RWPE1 (cell line): ENCODE results near the gene SNN.
A peak's percentile ranks its signal among the peaks of the same experiment; 100 is the strongest.

Experiments used
- CTCF ChIA-PET: fragments of 350-600 bp; sonication (Branson Sonifier 250); formaldehyde crosslinking; extraction: SDS; loops from one replicate; lab custom pipeline; 2021; lab: Yijun Ruan, JAX
- POLR2A ChIA-PET: fragments of 400-600 bp; formaldehyde crosslinking; extraction: SDS; loops from one replicate; lab custom pipeline; 2020; ENCODE audit warnings: antibody characterized with exemption; ENCODE audit not compliant: low non-redundant PET; lab: Yijun Ruan, JAX
- DNase-seq: peaks from one replicate; pipeline ENCODE4 v3.0.0; 2012; ENCODE audit warnings: low spot score
- H3K27ac ChIP-seq: fragments of 450-650 bp; 2 replicates; pipeline ENCODE4 v1.5.1; 2017
- TF ChIP-seq, protein P1 (sequence below): fragments of 450-650 bp; conservative IDR thresholded peaks from 2 replicates; pipeline ENCODE4 v1.5.1; 2017; ENCODE audit warnings: low read depth, mild to moderate bottlenecking

Gene SNN

DNA sequence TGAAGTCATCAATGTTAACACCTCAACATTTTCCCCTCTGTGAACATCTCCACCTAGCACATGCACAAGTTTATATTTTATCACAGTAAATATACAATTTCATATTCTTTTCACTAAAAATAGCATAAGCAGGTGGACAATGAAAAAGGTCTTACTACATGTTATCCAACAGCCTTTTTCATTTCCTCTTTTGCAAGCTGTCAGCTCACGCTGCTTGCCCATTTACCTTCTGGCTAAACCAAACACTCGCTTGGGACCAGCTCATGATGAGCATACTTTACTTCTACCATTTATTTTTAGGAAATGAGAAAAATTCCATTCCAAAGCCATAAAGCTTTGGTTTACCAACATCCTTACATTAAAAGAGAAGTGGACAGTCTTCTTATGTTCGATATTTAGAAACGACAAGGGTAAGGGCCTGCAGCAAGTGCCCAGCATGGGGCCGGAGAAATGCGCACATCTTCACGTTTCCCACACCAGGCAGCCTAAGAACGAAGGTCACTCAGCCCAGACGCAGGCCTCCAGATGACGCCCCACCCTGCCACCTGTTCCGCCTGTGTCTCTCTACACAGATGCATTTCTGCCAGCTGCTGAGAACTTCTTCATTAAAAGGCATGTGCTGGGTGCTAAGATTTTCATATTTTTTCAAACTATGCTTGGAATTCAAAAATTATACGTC, 13.9 kb downstream of the SNN start:
- ChIA-PET CTCF (interaction anchor here (0.6 kb wide), 1 partner anchor 55 kb away, joined by 3 read pairs; no protein-coding TSS in a partner anchor), POLR2A (no interaction called here)
- no peak for DNase-seq
- H3K27ac ChIP-seq, result peak overlapping the region; percentile 47; the same call in 1 of the 2 replicates
- TF ChIP-seq, protein P1, sequence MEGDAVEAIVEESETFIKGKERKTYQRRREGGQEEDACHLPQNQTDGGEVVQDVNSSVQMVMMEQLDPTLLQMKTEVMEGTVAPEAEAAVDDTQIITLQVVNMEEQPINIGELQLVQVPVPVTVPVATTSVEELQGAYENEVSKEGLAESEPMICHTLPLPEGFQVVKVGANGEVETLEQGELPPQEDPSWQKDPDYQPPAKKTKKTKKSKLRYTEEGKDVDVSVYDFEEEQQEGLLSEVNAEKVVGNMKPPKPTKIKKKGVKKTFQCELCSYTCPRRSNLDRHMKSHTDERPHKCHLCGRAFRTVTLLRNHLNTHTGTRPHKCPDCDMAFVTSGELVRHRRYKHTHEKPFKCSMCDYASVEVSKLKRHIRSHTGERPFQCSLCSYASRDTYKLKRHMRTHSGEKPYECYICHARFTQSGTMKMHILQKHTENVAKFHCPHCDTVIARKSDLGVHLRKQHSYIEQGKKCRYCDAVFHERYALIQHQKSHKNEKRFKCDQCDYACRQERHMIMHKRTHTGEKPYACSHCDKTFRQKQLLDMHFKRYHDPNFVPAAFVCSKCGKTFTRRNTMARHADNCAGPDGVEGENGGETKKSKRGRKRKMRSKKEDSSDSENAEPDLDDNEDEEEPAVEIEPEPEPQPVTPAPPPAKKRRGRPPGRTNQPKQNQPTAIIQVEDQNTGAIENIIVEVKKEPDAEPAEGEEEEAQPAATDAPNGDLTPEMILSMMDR, result no peak

DNA sequence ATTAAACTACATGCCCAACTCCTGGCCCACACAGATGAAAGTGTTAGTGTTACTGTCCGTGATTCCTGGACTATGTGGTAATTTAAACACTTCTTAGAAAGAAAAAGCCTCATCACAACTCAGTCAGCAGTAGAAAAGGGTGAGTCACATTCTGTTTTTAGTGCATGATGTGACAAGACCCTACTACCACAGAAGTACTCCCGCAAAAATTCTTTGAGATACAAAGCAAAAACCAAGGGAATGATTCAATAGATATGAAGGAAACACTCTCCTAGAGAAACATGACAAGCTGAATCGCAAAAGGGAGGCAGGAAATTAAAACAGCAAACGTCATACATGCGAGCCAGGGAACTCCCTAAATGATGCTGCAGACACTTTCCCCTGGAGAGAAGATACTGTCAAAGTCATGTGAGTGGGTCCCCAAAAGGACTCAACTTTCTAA, 14.4 kb downstream of the SNN start:
- TF ChIP-seq, protein P1, result no peak
- peak overlapping the region; percentile 57 for H3K27ac ChIP-seq
- peak; percentile 61 for DNase-seq
- ChIA-PET POLR2A (no interaction called here), CTCF (interaction anchor here (0.6 kb wide), 1 partner anchor 55 kb away, joined by 3 read pairs; no protein-coding TSS in a partner anchor)

DNA sequence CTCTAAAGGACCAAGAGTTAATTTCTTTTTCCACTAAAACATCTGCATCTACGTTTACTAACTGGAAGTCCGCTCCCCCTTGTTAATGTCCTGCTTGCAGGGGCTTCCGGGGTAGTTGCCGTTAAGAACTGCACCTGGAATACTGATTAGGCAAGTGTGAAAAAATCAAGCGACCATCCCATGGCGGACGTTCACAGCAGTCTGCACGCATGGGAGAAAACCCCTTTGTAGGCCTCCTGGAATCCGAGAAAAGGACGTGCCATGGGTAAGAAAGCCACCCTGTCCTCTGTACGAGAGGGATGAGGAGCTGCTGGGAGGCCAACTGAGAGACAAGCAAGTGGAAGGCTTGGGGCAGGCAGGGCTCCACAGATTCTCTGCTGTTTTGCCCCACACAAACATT, 14.9 kb downstream of the SNN start:
- TF ChIP-seq, protein P1, result no peak
- H3K27ac ChIP-seq, result peak overlapping the region; percentile 57
- ChIA-PET CTCF (interaction anchor here (0.6 kb wide), 1 partner anchor 457 kb away, joined by 3 read pairs; no protein-coding TSS in a partner anchor), POLR2A (no interaction called here)
- DNase-seq, result no peak

DNA sequence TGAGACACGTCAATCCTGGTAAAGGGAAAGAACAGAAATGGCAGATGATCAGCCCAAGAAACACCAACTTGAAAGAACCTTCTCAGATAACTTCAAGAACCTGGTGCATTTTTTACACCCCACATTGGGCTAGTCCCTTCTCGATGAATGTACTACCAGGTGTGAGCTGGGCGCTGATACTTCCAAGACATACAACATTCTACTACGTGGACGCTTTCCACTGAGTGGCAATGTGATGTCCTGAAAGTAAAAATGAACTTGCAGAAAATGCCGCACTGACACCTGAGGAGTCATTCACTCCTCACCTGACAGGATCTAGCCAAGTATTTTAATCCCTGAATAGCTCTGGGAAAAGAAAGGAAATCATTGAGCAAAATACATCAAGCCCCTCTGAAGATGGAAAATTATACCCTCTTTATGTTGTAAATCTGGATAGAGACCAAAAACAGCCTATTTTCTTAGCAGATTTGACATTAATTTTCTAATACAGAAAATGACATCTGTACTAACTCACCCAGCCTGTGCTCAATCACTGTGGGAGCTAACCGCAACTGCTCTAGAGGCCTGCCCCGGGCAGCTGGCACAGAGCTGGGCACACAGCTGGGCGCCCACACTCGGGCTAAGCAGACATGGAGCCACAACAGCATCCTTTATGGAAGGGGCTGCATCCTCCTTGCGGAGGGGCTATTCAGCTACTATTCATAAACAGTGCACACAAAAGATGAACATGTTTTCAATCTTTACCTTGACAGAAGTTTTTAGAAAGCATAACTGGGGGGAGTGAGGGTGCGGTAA, 16.2 kb downstream of the SNN start:
- no peak for DNase-seq
- ChIA-PET POLR2A (no interaction called here), CTCF (interaction anchor here (0.5 kb wide), 1 partner anchor 578 kb away, joined by 5 read pairs; no protein-coding TSS in a partner anchor)
- no peak overlapping the region for H3K27ac ChIP-seq
- TF ChIP-seq, protein P1, result no peak

DNA sequence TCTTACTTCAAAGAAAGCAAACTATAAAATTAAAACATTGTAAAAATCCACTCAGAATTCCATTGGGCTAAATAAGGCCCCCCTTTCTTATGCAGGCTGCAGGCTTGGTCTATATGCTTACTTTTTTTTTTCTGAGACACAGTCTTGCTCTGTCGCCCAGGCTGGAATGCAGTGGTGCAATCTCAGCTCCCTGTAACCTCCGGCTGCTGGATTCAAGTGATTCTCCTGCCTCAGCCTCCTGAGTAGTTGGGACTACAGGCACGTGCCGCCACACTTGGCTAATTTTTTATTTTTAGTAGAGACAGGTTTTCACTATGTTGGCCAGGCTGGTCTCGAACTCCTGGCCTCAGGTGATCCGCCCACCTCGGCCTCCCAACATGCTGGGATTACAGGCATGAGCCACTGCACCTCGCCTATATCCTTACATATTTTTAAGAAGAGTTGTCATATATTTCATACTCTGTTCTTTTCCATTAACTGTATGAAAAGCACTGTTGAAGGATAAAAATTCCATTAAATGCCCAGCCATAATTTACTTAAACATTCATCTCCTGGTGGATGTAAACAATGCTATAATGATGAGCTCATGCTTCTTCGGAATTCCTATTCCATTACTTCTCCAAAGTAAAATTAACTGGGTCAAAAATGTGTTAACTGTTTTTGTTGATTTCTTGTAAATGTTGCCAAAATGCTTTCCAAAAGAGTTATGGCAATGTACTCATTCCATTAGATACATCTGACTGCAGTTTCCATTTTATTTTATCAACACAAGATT, 17.8 kb downstream of the SNN start:
- DNase-seq, result no peak
- H3K27ac ChIP-seq, result no peak overlapping the region
- CTCF ChIA-PET, result interaction anchor here (0.6 kb wide), 1 partner anchor 28 kb away, joined by 4 read pairs; no protein-coding TSS in a partner anchor
- TF ChIP-seq, protein P1, result no peak
- POLR2A ChIA-PET, result no interaction called here
